HEK293 (cell line): ENCODE results near the gene ERBB4.
A peak's percentile ranks its signal among the peaks of the same experiment; 100 is the strongest.

Experiments
- CTCF ChIA-PET: fragments of 350-600 bp; formaldehyde crosslinking; extraction: SDS; loops from one replicate; lab custom pipeline; 2021; ENCODE audit warnings: antibody characterized with exemption; lab: Yijun Ruan, JAX
- POLR2A ChIA-PET: fragments of 300-600 bp; formaldehyde crosslinking; extraction: SDS; loops from one replicate; lab custom pipeline; 2020; ENCODE audit warnings: antibody characterized with exemption, inconsistent platforms; lab: Yijun Ruan, JAX
- H3K27ac ChIP-seq: fragments of 200-500 bp; sonication (Bioruptor generic); 2 replicates; pipeline ENCODE4 v1.5.1; 2014; ENCODE audit warnings: low read depth, low read length, control low read depth, inconsistent platforms; ENCODE audit errors: extremely low read depth
- H3K36me3 ChIP-seq, 2 experiments: fragments of 200-500 bp in 1 of 2; sonication (Bioruptor generic) in 1 of 2; 1 replicate in 1 of 2; 2 replicates in 1 of 2; pipeline ENCODE4 v1.5.1; 2014 to 2017; ENCODE audit warnings: inconsistent platforms in 2 of 2, low read length in 2 of 2; ENCODE audit not compliant: control insufficient read depth in 2 of 2, insufficient read depth in 1 of 2
- H3K4me1 ChIP-seq: fragments of 200-500 bp; sonication (Bioruptor generic); 2 replicates; pipeline ENCODE4 v1.5.1; 2014; ENCODE audit warnings: mild to moderate bottlenecking, low read length, inconsistent platforms; ENCODE audit not compliant: control insufficient read depth, insufficient read depth
- H3K4me3 ChIP-seq: 2 replicates; pipeline ENCODE4 v1.5.1; 2011; ENCODE audit warnings: low read depth, mild to moderate bottlenecking, control low read depth, low read length, moderate library complexity
- H3K9me3 ChIP-seq: fragments of 200-500 bp; sonication (Bioruptor generic); 2 replicates; pipeline ENCODE4 v1.5.1; 2014; ENCODE audit warnings: low read depth, low read length, inconsistent platforms; ENCODE audit not compliant: control insufficient read depth, insufficient read depth
- GLIS1 ChIP-seq: fragments of 450-650 bp; formaldehyde crosslinking; IDR thresholded peaks from 2 replicates; pipeline ENCODE4 v1.5.1; 2016; ENCODE audit warnings: missing biosample characterization, missing genetic modification characterization
- MZF1 ChIP-seq: fragments of 450-650 bp; formaldehyde crosslinking; IDR thresholded peaks from 2 replicates; pipeline ENCODE4 v1.5.1; 2017; ENCODE audit warnings: missing biosample characterization, missing genetic modification characterization, borderline replicate concordance
- ZBTB11 ChIP-seq: fragments of 450-650 bp; formaldehyde crosslinking; conservative IDR thresholded peaks from 2 replicates; pipeline ENCODE4 v1.5.1; 2016; ENCODE audit warnings: low read depth, missing biosample characterization, missing genetic modification characterization
- ZNF140 ChIP-seq: fragments of 450-650 bp; formaldehyde crosslinking; IDR thresholded peaks from 2 replicates; pipeline ENCODE4 v1.5.1; 2016; ENCODE audit warnings: missing biosample characterization, missing genetic modification characterization
- ZNF157 ChIP-seq: fragments of 450-650 bp; formaldehyde crosslinking; IDR thresholded peaks from 2 replicates; pipeline ENCODE4 v1.5.1; 2016; ENCODE audit warnings: missing biosample characterization, missing genetic modification characterization
- ZNF394 ChIP-seq: fragments of 450-650 bp; formaldehyde crosslinking; IDR thresholded peaks from 2 replicates; pipeline ENCODE4 v1.5.1; 2016; ENCODE audit warnings: missing biosample characterization, missing genetic modification characterization, mild to moderate bottlenecking, moderate library complexity, borderline replicate concordance
- ZNF404 ChIP-seq: fragments of 450-650 bp; formaldehyde crosslinking; IDR thresholded peaks from 2 replicates; pipeline ENCODE4 v1.5.1; 2017; ENCODE audit warnings: missing biosample characterization, missing genetic modification characterization
- ZNF426 ChIP-seq: fragments of 450-650 bp; formaldehyde crosslinking; IDR thresholded peaks from 2 replicates; pipeline ENCODE4 v1.5.1; 2017; ENCODE audit warnings: missing biosample characterization, missing genetic modification characterization, mild to moderate bottlenecking, inconsistent platforms, moderate library complexity
- ZNF48 ChIP-seq: fragments of 450-650 bp; formaldehyde crosslinking; IDR thresholded peaks from 2 replicates; pipeline ENCODE4 v1.5.1; 2016; ENCODE audit warnings: missing biosample characterization, missing genetic modification characterization
- ZNF518A ChIP-seq: fragments of 450-650 bp; formaldehyde crosslinking; conservative IDR thresholded peaks from 2 replicates; pipeline ENCODE4 v1.5.1; 2016; ENCODE audit warnings: low read depth, missing biosample characterization, missing genetic modification characterization
- ZNF555 ChIP-seq: fragments of 450-650 bp; formaldehyde crosslinking; conservative IDR thresholded peaks from 2 replicates; pipeline ENCODE4 v1.5.1; 2017; ENCODE audit warnings: missing biosample characterization, mild to moderate bottlenecking, missing genetic modification characterization, inconsistent platforms
- ZNF623 ChIP-seq: fragments of 450-650 bp; formaldehyde crosslinking; IDR thresholded peaks from 2 replicates; pipeline ENCODE4 v1.5.1; 2016; ENCODE audit warnings: missing biosample characterization, missing genetic modification characterization
- ZSCAN30 ChIP-seq: fragments of 450-650 bp; IDR thresholded peaks from 2 replicates; pipeline ENCODE4 v1.5.1; 2018; ENCODE audit warnings: missing biosample characterization, mild to moderate bottlenecking, missing genetic modification characterization, moderate library complexity
- TF ChIP-seq, protein P1 (sequence below): fragments of 450-650 bp; formaldehyde crosslinking; IDR thresholded peaks from 2 replicates; pipeline ENCODE4 v1.5.1; 2016; ENCODE audit warnings: missing biosample characterization, missing genetic modification characterization
- TF ChIP-seq, protein P2 (sequence below): fragments of 450-650 bp; IDR thresholded peaks from 2 replicates; pipeline ENCODE4 v1.5.1; 2018; ENCODE audit warnings: missing biosample characterization, mild to moderate bottlenecking, missing genetic modification characterization
- TF ChIP-seq, protein P3 (sequence below): fragments of 450-650 bp; formaldehyde crosslinking; IDR thresholded peaks from 2 replicates; pipeline ENCODE4 v1.5.1; 2017; ENCODE audit warnings: missing biosample characterization, missing genetic modification characterization

The ERBB4 gene

GRCh38 chr2:211990335-211990734 is 548.3 kb downstream of the ERBB4 start:
- no peaks in the 10 kb centered on the region; the same call in 1 of the 2 replicates for H3K4me1 ChIP-seq
- no peak overlapping the region for H3K4me3 ChIP-seq
- ChIA-PET POLR2A (no interaction called here), CTCF (interaction anchor here (0.9 kb wide), 1 partner anchor 15 kb away, joined by 3 read pairs; no protein-coding TSS in a partner anchor)
- no peak overlapping the region for H3K27ac ChIP-seq
- H3K9me3 ChIP-seq, result no peaks in the 10 kb centered on the region
- no peaks in the 10 kb centered on the region for H3K36me3 ChIP-seq
- TF ChIP-seq ZSCAN30 (tag by site-specific recombination), result no peak
- peak; percentile 24; the same call in 1 of the 2 replicates for TF ChIP-seq ZNF555 (tag by site-specific recombination)
- TF ChIP-seq, protein P1, sequence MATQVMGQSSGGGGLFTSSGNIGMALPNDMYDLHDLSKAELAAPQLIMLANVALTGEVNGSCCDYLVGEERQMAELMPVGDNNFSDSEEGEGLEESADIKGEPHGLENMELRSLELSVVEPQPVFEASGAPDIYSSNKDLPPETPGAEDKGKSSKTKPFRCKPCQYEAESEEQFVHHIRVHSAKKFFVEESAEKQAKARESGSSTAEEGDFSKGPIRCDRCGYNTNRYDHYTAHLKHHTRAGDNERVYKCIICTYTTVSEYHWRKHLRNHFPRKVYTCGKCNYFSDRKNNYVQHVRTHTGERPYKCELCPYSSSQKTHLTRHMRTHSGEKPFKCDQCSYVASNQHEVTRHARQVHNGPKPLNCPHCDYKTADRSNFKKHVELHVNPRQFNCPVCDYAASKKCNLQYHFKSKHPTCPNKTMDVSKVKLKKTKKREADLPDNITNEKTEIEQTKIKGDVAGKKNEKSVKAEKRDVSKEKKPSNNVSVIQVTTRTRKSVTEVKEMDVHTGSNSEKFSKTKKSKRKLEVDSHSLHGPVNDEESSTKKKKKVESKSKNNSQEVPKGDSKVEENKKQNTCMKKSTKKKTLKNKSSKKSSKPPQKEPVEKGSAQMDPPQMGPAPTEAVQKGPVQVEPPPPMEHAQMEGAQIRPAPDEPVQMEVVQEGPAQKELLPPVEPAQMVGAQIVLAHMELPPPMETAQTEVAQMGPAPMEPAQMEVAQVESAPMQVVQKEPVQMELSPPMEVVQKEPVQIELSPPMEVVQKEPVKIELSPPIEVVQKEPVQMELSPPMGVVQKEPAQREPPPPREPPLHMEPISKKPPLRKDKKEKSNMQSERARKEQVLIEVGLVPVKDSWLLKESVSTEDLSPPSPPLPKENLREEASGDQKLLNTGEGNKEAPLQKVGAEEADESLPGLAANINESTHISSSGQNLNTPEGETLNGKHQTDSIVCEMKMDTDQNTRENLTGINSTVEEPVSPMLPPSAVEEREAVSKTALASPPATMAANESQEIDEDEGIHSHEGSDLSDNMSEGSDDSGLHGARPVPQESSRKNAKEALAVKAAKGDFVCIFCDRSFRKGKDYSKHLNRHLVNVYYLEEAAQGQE (tag by site-specific recombination), result peak; percentile 27; the same call in 1 of the 2 replicates
- TF ChIP-seq ZNF140 (tag by site-specific recombination), result peak; percentile 15; the same call in 1 of the 2 replicates
- TF ChIP-seq ZBTB11 (tag by site-specific recombination), result peak; percentile 71
- TF ChIP-seq MZF1, result no peak
- TF ChIP-seq, protein P2, sequence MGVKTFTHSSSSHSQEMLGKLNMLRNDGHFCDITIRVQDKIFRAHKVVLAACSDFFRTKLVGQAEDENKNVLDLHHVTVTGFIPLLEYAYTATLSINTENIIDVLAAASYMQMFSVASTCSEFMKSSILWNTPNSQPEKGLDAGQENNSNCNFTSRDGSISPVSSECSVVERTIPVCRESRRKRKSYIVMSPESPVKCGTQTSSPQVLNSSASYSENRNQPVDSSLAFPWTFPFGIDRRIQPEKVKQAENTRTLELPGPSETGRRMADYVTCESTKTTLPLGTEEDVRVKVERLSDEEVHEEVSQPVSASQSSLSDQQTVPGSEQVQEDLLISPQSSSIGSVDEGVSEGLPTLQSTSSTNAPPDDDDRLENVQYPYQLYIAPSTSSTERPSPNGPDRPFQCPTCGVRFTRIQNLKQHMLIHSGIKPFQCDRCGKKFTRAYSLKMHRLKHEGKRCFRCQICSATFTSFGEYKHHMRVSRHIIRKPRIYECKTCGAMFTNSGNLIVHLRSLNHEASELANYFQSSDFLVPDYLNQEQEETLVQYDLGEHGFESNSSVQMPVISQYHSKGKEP (tag by site-specific recombination), result no peak
- TF ChIP-seq ZNF518A (tag by site-specific recombination), result peak; percentile 61; the same call in 1 of the 2 replicates
- TF ChIP-seq, protein P3, sequence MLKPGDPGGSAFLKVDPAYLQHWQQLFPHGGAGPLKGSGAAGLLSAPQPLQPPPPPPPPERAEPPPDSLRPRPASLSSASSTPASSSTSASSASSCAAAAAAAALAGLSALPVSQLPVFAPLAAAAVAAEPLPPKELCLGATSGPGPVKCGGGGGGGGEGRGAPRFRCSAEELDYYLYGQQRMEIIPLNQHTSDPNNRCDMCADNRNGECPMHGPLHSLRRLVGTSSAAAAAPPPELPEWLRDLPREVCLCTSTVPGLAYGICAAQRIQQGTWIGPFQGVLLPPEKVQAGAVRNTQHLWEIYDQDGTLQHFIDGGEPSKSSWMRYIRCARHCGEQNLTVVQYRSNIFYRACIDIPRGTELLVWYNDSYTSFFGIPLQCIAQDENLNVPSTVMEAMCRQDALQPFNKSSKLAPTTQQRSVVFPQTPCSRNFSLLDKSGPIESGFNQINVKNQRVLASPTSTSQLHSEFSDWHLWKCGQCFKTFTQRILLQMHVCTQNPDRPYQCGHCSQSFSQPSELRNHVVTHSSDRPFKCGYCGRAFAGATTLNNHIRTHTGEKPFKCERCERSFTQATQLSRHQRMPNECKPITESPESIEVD (tag by site-specific recombination), result no peak
- peak; percentile 46 for TF ChIP-seq ZNF426 (tag by site-specific recombination)
- TF ChIP-seq ZNF404 (tag by site-specific recombination), result no peak
- TF ChIP-seq ZNF157 (tag by site-specific recombination), result no peak
- TF ChIP-seq ZNF394 (tag by site-specific recombination), result peak; percentile 64; the same call in 1 of the 2 replicates
- no peak for TF ChIP-seq ZNF48 (tag by site-specific recombination)
- TF ChIP-seq ZNF623 (tag by site-specific recombination), result peak; percentile 20; the same call in 1 of the 2 replicates
- no peak for TF ChIP-seq GLIS1
- TF ChIP-seq, all 188 proteins: peak for 8
